Dedifferentiated amniotic fluid mesenchymal stem cell (primary cell): ENCODE results near the gene PDZD7.

Source experiments
- DNase-seq: peaks from one replicate; pipeline ENCODE4 v3.0.0-alpha.2; 2016; ENCODE audit errors: extremely low spot score

Gene PDZD7

DNA sequence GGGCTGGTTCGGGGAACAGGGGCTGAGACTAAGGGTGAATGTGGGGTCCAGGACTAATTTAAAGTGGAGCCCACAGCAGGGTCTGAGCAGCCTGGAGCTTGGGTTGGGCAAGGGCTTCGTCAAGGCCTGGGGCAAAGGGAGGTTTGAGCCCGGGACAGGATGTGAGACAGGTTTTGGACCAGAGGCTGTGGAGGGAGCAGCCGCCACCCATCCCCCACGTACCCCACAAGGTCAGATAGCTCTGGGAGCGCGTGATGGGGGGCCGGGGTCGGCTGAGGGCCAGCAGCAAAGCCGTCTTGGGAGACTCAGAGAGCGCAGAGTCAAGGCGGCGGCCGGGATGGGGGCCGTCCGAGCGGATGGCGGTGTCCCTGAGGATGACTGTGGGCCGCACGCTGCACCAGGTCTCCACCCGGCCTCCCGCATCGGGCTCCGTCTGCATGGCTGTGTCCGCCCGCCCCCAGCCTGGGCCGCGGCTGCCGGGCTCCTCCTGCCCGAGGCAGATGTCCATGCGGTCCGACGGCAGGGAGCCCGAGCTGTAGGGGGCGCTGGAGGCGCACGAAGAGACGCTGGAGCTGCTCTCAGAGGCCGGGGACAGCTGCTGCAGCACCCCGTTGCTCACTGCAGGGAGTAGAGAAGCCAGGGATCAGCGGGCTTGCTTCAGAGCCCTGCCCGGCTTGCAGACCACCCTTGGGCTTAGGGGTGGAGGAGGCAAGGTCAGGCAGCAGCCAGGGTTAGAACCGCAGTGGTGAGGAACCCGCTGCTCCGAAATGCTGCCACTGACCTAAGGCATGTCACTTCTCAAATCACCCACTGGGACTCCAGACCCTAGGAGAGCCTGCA, 12.1 kb downstream of the PDZD7 start:
- DNase-seq: peak; percentile 48

DNA sequence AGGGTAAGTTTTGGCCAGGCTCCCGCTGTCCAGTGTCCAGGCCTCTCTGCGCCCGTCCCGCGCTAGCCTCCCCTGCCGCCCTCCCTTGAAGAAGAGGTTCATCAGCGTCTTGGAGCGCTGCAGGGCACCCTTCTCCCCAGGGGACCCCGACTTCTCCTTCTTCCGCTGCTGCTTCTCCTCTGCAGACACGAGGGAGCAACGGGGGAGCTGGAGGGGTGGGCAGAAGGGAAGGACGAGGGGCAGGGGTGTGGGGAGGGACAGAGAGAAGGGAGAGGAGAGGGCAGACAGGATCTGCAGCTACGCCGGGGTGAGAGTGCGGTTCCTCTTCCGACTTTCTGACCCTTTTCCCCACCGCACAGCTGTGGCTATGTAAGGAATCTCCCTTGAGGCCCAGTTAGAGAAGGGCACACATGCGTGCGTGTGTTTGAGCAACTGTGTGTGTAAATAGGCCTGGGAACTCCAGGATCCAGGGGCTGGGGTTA, 12.8 kb downstream of the PDZD7 start:
- DNase-seq: no peak

DNA sequence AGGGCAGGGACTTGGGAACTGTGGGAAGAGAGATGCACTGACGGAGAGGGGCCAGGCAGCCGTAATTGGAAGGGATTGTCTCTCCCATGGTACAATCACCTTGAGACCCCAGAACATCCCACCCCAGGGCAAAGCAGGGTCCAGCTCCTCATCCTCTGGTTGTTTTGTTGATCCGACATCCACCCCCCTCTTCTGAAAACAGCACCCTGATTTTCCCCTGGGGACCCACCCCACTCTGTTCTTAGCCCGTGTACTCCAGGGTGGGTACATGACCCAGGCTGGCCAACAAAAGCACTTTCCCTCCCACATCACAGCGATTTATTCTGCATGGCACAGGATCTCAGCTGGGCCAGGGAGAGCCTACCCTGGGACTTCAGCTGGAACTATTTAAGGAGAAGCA, 14.1 kb downstream of the PDZD7 start:
- no peak for DNase-seq

DNA sequence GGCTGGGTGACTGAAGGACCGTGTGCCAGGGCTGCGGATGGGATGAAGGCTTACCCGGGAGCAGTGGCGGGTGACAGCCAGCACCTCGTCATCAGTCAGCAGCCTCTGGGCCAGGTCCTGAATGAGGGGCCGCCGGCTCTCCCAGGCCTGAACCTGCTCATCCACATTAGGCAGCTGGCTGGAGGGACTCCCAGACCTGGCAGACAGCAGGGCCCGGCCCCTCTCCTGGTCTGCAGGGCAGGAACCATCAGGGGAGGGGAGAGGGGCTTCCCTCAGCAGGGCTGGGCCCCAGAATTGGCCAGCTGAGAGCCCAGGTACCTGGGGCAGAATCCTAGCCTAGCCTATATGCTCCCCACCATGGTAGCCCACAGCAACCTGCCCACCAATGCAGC, 15.4 kb downstream of the PDZD7 start:
- DNase-seq: no peak

DNA sequence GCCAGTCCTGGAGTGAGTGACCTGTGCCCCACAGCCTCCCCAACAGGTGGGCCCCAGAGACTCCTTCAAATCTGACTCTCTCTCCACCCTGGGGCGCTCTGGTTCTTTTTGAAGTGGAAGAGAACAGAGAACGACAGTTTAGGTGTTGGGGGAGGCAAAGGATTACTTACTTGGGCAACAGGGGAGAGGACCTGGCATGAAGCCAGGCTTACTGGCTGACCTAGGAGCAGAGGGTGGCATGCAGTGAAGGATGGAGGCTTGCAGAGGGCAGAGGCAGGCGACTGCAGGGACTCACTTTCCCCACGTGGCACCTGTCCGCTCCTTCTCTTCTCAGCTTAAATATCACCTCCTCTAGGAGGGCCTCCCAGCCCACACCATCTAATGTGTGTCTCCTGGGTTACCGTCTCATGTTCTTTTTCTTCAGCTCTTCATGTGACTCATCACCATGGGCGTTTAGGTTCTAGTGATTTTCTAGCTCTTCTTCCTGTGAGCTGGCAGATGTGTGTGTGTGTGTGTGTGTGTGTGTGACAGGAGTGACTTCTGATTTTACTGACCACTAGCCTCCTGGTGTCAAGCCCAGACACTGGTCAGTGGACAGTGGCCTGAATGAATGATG, 15.9 kb downstream of the PDZD7 start:
- DNase-seq: peak; percentile 61

DNA sequence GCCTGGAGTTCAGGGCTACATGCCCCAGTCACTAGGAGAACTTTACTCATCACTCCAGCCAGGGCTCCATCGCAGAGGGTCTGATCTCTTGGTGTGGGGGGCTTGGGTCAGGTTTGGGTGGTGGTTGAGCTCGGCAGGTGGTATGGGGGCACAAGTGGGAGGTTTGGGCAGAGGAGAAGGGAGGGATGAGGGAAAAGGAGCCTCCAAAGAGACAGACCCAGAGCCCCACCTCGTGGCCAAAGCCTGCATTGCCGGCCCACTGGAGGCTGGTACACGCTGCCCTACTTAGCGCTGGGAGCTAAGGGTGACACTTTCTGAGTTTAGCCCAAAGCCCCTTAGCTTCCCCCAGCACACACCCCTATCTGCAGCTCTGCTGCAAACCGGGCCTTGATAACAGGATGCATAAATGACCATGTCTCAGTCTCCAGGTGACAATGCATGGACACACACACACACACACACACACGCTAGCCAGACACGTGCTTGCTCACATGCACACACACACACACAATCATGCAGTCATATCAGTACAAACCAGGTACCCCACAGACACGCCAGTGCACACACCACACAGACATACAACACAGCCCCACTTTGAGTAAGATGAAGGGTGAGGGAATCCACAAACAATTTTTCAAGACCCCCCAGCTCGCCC, 16.6 kb downstream of the PDZD7 start:
- peak; percentile 52 for DNase-seq

DNA sequence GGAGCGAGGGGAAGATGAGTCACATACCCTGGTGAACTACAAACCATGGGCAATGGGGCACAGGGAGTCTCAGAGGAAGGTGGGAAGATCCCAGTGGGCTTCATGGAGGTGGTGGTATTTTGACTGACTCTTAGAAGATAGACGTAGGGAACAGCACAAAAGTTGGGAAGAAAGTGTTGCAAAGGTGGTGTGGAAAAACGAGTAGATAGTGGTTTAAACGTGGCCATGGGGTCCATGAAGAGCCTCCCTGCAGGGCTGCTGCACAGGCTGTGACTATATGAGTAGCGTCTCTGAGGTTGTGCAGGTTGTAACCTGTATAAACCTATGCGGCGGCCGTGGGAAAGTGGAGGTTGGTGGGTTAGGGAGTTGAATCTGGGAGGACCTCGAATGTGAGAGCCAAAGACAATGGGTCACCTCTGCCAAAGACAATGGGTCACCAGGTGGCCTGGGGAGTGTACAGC, 17.5 kb downstream of the PDZD7 start:
- no peak for DNase-seq

DNA sequence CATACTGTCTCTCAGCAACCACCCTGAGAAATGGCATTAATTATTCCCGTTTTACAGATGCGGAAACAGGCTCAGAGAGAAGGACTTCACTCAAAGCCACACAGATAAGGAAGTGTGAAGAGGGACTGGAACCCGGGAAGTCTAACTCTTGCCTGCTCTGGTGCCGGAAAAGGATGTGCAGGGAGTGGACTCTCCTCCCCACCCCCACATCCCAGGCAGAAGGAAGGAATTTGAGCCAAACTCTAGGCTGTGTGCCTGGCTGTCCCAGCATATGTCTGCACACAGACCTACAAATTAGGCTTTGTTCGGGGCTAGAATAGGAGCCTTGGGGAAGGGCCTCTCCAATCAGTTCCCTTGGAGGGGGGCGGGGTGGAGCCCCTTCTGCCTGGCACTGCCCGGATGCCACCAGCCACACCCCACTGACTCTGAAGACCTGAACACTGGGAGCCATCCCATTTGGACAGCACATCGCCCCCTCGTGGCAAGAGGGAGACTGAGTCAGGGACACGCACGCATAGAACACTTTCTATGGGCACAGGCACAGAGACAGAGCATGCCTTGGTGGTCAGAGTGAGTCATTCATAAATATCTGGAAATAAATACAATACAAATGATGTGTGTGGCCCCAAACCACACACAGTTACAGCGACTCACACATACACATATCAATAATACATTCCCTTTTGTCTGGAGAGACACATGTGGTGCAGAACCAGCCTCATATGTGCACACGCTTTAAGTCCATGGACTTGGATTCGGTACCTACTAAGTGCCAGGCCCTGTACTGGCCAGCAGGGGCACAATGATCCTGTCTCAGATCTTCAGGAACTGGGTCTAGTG, 18.2 kb downstream of the PDZD7 start:
- DNase-seq: peak; percentile 95

DNA sequence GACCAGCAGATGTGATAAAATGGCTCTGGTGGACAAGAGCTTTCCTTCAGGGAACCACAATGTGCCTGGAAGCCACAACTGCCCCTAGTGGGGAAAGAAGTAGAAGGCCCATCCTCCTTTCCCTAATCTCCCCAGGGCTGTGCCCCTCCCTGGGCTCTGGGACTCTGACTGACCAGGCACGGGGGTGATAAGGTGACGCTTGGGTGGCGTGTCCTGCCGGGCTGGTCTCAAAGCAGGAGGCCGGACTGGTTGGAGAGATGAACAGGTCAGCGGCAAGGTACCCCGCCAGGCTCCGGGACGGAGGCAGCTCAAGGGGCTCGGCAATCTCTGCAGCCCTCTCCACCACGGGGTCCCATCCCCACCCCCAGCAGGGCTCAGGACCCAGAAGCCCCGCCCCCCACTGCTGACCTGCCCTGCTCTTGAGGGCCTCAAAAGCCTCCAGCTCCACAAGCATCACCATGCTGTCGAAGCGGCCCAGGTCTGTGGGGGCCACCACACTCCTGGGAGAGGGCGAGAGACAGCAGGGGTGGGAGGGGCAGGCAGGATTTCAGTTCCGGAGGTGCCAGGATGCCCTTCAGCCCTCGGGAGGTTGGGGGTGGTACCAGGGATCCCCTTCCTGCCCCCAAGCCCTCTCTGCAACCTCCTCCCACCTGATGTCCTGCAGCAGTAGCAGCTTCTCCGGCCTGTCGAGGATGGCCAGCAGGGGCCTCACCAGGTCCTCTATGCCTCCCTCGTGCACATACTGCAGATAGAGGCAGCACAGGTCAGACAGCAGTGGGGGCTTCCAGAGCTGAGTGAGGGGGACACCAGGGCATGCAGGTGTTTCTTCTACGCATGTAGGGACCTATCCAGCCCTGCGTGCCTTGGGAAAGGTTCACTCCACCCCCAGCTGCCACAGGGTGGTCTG, 19.2 kb downstream of the PDZD7 start:
- no peak for DNase-seq

DNA sequence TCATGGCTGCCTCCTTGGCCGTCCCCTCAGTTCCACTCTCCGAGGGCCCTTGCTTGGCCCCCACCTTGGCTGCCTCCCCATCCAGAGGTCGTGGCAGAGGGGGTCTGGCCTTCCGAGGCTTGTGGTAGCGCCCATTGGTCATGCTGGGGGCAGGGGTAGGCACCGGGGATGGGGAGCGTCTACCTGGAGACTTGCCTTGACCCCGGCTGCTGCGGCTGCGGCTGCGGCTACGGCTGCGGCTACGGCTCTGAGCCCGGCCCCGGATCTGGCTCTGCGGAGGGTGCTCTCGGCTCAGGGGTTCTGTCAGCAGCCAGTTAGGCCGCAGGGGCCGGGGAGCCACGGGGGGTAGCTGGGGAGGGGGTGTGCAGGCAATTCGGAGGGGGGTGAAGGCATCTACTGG, 20.6 kb downstream of the PDZD7 start:
- DNase-seq: no peak

DNA sequence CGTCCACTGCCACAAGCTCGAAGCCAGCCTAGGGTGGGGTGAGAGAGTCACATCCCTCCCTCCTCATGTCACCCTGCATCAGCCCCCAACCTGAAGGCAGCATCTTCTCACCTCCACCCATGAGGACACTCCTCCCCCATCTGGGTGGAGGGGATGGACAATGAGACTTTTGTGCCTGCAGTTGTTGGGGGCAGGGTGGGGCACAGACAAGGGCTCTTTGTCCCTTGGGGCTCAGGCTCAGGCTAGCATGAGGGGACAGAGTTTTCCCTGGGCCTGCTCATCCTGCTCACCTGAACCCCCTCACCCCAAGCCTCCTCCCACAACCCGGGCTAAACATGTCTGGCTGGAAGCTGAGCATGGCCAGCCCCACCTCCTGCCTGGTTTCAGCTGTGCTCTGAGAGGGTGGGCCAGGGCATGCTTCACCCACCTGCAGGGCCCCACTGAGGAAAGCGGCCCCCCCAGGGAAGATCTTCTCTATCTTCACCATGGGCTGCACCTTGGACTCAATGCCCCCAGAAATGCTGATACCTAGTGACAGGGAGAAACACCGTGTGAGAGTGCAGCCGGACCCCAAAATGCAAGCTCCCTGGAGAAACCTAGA, 22.0 kb downstream of the PDZD7 start:
- DNase-seq: no peak

DNA sequence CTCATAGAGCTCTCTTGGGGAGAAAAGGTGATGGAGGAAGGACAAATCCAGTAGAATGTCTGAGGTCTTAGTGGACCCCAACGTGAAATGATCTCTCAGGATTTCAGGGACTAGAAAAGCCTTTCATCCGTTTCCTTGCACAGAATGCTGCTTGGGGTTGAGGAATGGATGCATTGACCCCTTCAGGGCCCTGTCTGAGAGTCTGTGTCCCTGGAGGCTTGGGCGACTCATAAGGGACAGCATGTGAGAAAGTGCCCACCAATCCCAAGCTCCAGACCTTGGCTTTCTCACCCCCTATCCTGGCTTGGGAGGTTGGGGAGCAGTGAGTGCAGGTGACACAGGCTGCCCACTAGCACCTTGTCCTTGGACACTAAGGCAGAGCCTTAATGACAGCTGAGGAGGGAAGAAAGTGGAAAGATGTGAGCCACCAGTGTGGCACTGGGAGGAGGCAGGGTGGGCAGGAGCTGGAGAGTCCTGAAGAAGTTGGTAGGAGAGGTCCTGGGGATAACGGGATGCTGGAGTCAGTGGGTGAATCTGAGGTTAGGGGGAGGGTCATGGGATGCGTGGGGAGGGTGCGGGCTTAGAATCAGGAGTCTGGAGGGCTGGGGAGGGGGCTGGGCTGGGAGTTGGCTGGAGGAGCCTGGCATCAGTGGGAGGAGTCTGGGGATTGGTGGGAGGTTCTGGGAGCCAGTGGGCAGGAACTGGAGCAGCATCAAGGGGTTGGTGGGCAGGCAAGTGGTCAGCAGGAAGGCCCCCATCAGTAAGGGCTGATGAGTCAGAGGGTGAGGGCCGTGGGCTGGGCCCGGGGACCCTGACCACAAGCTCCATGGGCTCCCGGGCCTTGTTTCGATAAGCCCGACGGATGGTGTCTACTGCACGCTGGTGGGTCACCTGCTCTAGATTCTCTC, 22.8 kb downstream of the PDZD7 start:
- DNase-seq: no peak

DNA sequence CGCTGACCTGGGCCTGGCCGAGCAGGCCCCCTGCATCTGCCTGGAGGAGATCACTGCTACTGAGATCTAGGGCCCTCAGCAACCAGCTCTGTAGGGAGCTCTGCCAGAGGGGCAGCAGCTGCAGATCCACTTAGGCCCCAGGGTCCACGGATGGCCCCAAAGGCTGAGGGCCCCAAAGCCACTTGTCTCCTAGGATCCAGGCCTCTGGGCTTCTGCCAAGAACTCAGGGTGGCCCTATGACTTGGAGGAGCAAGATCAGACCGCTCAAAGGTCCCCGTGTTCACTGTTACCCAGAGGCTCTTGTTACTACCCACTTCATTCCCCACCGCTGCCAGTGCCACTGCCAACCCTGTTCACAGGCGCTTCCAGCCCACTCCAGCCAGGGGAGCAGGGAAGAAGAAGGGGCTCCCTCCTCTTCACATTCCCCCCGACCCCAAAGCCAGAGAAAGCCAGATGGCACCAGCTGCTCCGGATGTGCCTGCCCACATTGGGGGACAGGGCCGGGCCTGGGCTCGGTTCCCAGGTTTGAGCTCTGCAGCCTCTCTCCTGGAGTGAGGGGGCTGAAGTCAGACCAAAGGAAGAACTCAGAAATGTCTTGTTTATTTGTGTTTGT, 23.7 kb downstream of the PDZD7 start:
- DNase-seq: no peak

DNA sequence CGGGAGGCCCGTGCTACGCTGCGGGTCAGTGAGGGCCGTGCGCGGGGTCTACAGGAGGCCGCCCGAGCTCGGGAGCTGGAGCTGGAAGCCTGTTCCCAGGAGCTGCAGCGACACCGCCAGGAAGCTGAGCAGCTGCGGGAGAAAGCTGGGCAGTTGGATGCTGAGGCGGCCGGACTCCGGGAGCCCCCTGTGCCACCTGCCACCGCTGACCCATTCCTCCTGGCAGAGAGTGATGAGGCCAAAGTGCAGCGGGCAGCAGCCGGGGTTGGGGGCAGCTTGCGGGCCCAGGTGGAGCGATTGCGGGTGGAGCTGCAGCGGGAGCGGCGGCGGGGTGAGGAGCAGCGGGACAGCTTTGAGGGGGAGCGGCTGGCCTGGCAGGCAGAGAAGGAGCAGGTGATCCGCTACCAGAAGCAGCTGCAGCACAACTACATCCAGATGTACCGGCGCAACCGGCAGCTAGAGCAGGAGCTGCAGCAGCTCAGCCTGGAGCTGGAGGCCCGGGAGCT, 24.3 kb downstream of the PDZD7 start:
- no peak for DNase-seq

DNA sequence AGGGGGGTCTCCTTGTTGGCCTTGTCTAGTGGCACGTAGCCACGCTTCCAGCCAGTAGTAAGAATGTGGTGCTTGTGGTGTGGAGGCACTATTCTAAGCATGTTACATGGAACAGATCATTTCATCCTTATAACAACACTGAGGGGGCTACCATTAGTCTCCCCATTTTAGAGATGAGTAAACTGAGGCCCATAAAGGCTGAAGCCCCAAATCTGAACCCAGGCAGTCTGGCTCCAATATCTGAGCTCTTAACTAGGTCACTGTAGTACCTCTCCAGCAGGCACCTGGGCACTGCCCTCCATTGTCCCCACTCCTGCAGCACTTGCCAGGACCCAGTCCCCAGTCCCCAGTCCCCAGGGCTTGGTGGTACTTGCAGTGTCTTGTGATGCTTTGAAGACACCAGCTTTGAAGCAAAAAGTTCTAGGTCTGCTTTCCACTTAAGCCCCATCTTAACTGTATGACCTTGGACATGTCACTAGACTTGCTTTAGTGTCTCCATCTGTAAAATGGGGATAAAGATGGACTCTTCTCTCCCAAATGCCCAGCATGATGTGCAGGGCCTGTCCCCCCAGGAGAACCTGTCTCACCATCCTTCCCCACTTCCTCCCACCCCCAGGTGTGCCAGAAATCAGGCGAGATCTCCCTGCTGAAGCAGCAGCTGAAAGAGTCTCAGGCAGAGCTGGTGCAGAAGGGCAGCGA, 24.9 kb downstream of the PDZD7 start:
- DNase-seq: no peak

DNA sequence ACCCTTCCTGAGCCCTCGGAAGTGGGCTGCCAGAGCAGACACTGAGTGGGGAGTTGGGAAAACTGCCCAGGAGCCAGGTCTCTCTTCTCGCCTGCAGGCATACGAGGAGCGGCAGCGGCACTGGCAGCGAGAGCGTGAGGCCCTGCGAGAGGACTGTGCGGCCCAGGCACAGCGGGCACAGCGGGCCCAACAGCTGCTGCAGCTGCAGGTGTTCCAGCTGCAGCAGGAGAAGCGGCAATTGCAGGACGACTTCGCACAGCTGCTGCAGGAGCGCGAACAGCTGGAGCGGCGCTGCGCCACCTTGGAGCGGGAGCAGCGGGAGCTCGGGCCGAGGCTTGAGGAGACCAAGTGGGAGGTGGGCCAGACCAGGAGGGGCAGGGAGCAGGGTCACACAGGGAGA, 25.6 kb downstream of the PDZD7 start:
- no peak for DNase-seq

DNA sequence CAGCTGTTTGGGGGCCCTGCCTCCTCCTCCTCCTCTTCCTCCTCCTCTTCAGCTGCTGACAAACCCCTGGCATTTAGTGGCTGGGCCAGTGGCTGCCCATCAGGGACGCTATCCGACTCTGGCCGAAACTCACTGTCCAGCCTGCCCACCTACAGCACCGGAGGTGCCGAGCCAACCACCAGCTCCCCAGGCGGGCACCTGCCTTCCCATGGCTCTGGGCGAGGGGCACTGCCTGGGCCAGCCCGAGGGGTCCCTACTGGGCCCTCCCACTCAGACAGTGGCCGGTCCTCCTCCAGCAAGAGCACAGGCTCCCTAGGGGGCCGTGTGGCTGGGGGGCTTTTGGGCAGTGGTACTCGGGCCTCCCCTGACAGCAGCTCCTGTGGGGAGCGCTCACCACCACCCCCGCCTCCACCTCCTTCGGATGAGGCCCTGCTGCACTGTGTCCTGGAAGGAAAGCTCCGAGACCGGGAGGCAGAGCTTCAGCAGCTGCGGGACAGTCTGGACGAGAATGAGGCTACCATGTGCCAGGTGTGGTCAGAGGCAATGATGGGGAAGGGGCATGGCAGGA, 27.2 kb downstream of the PDZD7 start:
- DNase-seq: no peak

DNA sequence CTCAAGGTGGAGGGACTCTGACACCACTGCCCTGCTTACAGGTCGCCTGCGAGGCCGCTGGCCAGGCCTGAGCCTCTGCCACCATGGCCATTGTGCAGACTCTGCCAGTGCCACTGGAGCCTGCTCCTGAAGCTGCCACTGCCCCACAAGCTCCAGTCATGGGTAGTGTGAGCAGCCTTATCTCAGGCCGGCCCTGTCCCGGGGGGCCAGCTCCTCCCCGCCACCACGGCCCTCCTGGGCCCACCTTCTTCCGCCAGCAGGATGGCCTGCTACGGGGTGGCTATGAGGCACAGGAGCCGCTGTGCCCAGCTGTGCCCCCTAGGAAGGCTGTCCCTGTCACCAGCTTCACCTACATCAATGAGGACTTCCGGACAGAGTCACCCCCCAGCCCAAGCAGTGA, 28.5 kb downstream of the PDZD7 start:
- no peak for DNase-seq
